GM21529 (cell line): ENCODE data around the gene TAF11L4.
"Not testable (repeated sequence)": the region's sequence is repeated elsewhere in the genome, so short reads cannot be mapped to it uniquely, and the experiment has no call there.

Experiments
- ATAC-seq: cut with Tn5 transposase; IDR thresholded peaks from one replicate; pipeline ENCODE4 v1.9.1; 2021; ENCODE audit not compliant: unreplicated experiment

TAF11L4 gene

DNA sequence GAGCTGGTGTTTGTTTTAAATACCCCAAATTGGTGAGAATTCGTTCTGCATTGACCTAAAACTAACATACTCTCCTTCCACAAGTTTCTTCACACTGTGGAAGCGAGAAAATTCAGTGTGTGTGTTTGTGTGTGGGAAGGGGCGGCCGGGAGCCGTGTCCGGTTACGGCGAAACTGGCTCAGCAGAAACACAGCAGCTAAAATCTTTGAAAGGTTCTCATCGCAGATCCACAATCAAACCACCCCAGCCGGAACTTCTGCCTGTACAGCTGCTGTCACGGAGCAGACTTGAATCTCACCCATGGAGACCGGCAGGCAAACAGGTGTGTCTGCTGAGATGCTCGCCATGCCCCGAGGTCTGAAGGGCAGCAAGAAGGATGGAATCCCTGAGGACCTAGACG, at the start of gene TAF11L4:
Gene TAF11L4, plus strand, starts transcription at position 301 of the 400 bp plus-strand sequence.
- ATAC-seq = not testable (repeated sequence)

DNA sequence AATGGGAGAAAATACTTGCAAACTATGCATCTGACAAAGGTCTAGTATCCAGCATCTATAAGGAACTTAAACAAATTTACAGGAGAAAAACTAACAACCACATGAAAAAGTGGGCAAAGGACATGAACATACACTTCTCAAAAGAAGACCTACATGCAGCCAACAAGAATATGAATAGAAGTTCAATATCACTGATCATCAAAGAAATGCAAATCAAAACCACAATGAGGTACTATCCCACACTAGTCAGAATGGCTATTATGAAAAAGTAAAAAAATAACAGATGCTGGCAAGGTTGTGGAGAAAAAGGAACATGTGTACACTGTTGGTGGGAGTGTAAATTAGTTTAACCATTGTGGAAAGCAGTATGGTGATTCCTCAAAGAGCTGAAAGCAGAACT, 46.5 kb upstream of the TAF11L4 start:
- not testable (repeated sequence) for ATAC-seq

DNA sequence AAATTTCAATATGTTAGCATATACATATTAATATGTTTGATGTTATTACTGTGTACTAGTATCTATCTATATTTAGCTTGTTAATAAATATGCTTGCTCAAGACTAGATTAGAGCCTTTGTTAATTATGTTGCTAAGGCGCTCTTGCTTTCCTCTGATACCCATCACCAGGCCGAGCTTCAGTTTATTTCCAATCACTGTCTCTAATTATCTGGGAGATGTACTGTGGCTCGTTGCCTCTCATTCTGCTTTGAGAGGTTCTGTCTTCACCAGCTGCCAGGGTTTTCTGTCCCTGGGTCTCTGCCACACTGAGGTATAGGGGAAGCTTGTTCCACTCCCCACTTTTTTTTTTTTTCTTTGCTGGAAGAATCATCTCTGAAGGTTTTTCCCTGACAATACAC, 44.6 kb upstream of the TAF11L4 start:
- no peak for ATAC-seq

DNA sequence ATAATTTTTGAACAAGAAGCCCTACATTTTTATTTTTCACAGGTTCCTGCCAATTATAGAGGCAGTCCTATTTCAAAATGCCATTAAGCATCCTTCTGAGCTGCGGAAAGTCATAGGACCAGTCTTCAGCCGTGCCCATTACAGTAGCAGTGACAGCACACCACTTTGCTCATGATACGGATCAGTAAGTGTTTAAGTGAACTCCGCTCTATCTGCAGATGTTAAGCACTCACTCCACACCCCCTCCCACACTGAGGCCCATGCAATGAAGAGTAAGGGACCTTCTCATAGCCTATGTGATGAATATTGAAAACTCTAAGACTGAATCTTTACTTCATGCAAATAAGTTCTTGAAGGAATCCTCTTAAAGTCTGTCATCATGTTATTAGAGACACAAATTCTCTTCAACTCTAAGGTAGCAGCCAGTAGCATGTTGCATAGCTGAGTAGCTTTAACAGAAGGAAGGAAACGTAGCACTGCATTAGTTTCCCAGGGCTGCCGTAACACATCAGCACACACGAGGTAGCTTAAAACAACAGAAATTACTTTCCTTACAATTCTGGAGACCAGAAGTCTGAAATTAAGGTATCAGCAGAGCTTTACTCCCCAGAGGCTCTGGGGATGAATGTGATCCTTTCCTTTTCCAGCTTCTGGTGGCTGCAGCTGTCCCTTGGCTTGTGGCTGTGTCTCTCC, 43.9 kb upstream of the TAF11L4 start:
- no peak for ATAC-seq

DNA sequence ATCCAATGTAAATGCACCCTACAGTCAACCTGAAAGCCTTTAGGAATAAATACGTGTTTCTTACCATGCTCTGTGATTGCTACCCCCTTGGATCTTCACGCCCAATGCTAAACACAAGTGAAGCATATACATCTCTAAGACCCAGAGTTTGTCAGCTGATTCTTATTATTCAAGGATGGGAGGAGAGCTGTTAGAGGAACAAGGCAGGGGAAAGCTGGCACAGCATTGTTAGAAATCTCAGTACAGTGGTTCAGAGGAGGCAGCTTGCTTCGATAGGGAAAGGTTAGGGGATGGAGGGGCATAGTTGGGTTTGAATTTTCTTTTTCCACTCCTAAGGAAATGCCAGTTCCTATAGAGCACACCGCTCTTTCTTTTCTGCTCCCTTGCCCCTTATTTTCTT, 40.2 kb upstream of the TAF11L4 start:
- ATAC-seq = no peak

DNA sequence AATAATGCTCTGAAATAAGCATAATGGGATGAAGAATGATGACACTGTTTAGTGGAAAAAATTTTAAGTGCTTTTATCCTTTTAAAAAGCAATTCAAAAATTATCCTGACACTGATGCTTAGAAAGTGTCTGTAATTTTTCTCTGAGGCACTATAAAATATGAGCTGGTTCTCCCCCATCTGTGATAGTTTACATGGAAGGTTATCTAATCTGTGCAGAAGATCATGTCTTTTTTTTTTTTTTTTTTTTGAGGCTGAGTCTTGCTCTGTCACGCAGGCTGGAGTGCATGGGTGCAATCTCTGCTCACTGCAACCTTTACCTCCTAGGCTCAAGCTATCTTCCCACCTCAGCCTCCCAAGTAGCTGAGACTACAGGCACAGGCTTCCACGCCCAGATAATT, 38.8 kb upstream of the TAF11L4 start:
- no peak for ATAC-seq

DNA sequence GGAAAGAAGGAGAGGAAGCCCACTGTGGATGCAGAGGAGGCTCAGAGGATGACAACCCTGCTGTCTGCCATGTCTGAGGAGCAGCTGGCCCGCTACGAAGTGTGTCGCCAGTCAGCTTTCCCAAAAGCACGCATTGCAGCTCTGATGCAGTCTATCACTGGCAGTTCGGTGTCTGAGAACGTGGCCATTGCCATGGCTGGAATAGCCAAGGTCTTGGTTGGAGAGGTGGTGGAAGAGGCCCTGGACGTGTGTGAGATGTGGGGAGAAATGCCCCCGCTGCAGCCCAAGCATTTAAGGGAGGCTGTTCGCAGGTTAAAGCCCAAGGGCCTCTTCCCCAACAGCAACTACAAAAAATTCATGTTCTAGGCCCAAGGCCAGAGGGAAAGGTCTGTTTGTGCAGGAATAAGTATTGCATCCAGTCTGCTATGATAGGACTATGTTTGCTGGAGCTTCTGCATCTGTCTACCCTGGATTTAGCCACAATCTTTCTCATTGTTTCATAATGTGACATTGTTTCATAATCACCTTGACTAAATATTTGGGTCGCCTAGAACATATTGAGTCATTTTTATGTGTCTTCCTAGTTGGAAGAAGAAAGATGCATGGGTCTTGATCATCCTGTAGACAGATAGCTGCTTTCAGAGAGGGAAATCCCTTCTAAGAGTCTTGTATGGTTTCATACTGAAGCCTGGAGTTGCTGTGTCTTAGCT, 35.0 kb upstream of the TAF11L4 start:
- ATAC-seq = not testable (repeated sequence)

DNA sequence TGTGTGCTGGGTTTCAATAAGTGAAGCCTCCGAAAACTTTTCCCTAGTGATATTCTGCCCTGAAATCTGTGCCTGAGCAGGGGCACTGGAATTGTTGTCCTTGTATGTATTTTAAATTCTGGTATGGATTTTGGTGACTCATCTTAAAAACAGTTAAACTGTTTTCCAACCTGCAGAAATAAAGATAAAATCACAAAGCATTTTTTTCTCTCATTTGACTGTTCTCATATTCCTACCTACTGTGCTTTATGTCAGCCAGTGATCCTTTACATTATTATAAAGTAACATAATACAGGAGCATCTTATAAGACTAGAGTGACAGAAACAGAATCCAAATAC, 34.5 kb upstream of the TAF11L4 start:
- no peak for ATAC-seq

DNA sequence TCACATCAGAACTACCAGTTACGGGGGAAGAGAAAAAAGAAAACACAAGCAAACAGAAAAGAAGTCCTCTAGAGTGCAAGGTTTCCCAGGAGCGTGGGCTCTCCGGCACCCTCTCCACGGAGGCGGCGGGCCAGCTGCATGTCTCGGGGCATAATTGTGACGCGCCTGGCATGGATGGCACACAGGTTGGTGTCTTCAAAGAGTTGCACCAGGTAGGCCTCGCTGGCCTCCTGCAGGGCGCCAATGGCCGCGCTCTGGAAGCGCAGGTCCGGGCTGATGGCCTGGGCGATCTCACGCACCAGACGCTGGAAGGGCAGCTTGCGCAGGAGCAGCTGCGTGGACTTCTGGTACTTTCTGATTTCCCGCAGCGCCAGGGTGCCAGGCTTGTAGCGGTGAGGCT, 30.3 kb upstream of the TAF11L4 start:
- ATAC-seq = not testable (repeated sequence)

DNA sequence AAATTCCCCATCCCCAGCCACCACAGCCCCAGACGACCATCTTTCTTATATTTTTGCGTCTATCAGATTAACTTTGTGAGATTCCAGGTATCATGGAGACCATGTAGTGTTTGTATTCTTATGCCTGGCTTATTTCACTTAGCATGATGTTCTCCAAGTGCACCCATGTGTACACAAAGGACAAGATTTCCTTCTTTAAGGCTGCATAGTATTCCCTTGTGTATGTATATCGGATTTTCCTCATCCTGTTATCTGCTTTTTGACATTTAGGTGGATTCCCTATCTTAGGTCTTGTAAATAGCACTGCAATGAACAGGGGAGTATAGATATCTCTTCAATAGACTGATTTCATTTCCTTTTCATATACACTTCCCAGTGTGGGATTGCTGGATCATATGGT, 28.8 kb upstream of the TAF11L4 start:
- no peak for ATAC-seq

DNA sequence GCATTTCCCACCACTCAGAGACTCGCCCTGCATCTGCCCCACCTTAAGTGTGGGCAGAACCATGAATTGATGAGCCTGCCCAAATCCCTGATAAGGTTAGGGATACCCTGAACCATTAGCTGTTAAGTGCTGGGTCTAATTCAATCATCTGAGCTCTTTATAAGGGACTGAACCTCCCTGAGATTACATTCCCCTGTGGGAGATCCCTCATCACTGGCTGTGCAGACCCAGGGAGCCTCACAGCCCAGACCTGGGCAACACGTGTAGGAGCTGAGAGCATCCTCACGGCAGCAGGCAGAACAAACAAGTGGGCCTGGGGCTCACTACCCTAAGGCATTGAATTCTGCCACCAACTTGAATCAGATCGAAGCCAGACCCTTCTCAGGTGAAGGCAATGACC, 24.2 kb upstream of the TAF11L4 start:
- no peak for ATAC-seq

DNA sequence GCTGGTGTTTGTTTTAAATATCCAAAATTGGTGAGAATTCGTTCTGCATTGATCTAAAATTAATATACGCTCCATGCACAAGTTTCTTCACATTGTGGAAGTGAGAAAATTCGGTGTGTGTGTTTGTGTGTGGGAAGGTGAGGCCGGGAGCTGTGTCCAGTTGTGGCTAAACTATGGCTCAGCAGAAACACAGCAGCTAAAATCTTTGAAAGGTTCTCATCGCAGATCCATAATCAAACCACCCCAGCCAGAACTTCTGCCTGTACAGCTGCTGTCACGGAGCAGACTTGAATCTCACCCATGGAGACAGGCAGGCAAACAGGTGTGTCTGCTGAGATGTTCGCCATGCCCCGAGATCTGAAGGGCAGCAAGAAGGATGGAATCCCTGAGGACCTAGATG, 23.7 kb upstream of the TAF11L4 start, which contains the start of gene TAF11L2:
Gene TAF11L2, plus strand, starts transcription at position 301 of the 400 bp plus-strand sequence.
- not testable (repeated sequence) for ATAC-seq

DNA sequence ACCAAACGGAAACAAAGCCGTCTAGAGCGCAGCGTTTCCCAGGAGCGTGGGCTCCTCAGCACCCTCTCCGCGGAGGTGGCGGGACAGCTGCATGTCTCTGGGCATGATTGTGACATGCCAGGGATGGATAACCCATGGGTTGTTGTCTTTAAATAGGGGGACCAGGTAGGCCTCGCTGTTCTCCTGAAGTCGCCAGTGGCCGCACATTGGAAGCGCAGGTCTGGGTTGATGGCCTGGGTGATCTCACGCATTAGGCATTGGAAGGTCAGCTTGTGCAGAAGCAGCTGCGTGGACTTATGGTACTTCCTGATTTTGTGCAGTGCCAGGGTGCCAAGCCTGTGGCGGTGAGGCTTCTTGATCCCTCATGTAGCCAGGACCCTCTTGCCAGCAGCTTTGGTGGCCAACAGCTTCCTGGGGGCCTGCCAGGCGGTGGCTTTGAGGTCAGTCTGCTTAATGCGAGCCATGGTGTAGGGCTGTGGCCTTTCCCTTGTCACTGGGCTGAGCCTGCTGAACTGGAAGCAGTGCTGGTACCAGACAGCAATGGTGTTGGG, 9.8 kb upstream of the TAF11L4 start:
- no peak for ATAC-seq

DNA sequence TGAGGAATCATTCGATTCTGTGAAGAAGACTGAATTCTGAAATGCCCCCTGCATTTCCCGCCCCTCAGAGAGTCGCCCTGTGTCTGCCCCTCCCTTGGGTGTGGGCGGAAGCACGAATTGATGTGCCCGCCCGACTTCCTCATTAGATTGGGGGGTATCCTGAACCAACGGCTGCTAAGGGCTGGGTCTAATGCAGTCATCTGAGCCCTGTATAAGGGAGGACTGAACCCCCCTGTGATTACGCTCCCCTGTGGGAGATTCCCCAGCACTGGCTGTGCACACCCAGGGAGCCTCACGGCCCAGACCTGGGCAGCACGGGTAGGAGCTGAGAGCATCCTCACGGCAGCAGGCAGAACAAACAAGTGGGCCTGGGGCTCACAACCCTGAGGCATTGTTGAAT, 4.1 kb upstream of the TAF11L4 start:
- not testable (repeated sequence) for ATAC-seq

DNA sequence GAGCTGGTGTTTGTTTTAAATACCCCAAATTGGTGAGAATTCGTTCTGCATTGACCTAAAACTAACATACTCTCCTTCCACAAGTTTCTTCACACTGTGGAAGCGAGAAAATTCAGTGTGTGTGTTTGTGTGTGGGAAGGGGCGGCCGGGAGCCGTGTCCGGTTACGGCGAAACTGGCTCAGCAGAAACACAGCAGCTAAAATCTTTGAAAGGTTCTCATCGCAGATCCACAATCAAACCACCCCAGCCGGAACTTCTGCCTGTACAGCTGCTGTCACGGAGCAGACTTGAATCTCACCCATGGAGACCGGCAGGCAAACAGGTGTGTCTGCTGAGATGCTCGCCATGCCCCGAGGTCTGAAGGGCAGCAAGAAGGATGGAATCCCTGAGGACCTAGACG, 3.5 kb upstream of the TAF11L4 start, which contains the start of gene TAF11L3:
Gene TAF11L3, plus strand, starts transcription at position 301 of the 400 bp plus-strand sequence.
- ATAC-seq = not testable (repeated sequence)

DNA sequence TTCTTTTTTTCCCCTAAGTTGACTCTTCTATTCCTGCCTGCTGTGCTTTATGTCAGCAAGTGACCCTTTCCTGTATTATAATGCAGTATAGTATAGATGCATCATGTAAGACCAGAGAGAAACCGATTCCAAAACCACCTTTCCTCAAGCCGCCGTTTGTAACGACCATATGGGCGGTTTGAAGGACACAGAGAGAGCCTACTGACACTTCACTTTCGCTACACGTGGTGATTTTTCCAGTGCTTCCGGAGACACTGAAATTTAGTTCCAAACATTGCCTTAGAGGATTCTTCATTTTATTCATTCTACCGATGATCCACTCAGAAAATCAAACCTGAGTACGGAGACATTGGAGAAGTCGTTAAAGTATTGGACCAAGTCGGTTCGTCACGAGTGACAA, 2.1 kb upstream of the TAF11L4 start:
- not testable (repeated sequence) for ATAC-seq

DNA sequence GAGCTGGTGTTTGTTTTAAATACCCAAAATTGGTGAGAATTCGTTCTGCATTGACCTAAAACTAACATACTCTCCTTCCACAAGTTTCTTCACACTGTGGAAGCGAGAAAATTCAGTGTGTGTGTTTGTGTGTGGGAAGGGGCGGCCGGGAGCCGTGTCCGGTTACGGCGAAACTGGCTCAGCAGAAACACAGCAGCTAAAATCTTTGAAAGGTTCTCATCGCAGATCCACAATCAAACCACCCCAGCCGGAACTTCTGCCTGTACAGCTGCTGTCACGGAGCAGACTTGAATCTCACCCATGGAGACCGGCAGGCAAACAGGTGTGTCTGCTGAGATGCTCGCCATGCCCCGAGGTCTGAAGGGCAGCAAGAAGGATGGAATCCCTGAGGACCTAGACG, 3.3 kb downstream of the TAF11L4 start, which contains the start of gene TAF11L5:
Gene TAF11L5, plus strand, starts transcription at position 301 of the 400 bp plus-strand sequence.
- ATAC-seq = not testable (repeated sequence)

DNA sequence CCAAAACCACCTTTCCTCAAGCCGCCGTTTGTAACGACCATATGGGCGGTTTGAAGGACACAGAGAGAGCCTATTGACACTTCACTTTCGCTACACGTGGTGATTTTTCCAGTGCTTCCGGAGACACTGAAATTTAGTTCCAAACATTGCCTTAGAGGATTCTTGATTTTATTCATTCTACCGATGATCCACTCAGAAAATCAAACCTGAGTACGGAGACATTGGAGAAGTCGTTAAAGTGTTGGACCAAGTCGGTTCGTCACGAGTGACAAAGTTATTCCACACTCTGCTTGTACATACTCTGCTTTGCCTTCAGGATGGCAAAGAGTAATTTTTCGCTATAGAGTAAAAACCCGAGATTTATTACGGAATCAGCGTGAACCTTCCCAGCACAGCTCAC, 4.9 kb downstream of the TAF11L4 start:
- not testable (repeated sequence) for ATAC-seq

DNA sequence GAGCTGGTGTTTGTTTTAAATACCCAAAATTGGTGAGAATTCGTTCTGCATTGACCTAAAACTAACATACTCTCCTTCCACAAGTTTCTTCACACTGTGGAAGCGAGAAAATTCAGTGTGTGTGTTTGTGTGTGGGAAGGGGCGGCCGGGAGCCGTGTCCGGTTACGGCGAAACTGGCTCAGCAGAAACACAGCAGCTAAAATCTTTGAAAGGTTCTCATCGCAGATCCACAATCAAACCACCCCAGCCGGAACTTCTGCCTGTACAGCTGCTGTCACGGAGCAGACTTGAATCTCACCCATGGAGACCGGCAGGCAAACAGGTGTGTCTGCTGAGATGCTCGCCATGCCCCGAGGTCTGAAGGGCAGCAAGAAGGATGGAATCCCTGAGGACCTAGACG, 6.8 kb downstream of the TAF11L4 start, which contains the start of gene TAF11L6:
Gene TAF11L6, plus strand, starts transcription at position 301 of the 400 bp plus-strand sequence.
- ATAC-seq = not testable (repeated sequence)
